Measurements from ENCODE around the gene TMEM272.

TMEM272 gene

DNA sequence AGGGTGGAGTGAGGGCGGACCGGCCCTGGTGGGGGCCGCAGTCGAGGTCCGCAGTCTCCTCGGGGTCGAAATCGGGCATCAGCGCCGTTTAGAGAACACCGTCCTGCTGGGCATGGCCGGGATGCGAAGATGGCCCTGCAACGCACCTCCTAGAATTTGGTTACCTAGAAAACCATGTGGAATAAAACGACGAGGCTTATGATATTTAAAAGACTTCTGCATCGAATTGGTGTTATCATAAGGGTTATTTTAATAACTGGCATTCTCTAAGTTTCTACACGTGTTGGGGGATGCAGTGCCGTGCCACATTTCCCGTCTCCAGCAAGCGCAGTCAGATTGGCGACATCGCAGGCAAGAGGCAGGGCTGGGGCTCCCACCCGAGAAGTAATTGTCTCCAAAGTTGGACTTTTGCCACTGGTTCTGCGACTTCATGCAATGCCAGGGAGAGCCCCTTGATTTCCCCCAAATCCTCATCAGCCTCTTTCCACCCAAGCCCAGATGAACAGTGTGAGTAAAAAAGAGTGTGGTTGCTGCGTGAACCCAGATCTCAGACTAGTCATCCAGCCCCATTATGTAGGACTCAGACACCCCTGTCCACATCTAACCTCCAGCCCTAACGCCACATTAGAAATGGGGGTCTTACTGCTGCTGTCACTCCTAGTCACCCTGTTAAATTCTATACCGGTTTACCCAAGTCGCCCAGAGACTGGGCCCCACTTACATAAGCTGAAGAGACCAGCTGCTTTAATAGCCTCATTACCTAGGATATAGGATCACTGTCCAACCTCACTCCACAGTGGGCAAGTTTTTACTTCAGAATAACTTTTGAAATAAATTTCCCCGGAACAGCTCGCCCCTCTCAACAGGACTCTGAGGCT, 40.4 kb downstream of the TMEM272 start:
- DNase-seq (ENCODE audit: low read depth) = no peak

DNA sequence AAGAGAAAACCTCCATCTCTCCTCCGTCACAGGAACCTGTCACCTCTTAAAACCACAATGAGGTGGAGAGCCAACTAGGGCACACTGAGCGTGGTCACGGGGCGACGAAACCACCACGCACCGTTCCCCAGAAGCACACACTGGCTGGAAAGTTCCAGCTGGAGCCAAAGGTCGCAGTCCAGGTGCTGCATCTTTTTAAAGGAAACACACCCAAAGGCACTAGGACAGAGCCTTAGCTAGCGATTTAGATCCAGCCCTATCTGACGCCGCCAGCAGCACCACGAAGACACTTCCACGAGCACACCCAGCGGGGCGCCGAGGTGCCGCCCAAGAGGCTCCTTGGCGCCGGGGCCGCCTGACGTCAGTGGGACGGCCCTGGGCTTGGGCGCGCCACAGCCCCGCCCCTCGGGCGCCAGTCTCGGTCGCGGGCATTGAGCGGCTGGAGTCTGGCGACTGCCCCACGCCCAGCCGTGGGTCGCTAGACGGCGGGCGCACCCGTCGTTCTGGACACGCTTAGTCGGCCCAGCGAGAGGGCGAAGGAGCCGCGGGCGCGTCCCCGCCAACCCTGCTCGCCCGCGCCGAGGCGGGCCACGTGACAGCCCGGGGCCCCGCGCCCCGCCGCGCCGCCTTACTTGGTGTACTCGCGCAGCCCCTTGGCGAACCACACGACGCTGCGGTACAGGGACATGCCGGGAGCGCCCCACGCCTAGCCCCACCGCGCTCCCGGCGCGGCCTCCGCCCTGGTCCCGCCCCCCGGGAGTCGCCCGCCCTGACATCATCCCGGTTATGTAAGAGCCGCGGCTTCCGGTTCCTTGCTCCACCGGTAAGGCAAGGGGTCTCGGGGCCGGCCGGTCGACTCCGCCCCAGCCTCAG, 41.3 kb downstream of the TMEM272 start, which contains the start of gene DHRS12:
Gene DHRS12, minus strand, starts transcription at position 742 of the 873 bp plus-strand sequence. CDS start 4,504 bp downstream, outside the sequence.
- peak; percentile 78 for DNase-seq (ENCODE audit: low read depth)

DNA sequence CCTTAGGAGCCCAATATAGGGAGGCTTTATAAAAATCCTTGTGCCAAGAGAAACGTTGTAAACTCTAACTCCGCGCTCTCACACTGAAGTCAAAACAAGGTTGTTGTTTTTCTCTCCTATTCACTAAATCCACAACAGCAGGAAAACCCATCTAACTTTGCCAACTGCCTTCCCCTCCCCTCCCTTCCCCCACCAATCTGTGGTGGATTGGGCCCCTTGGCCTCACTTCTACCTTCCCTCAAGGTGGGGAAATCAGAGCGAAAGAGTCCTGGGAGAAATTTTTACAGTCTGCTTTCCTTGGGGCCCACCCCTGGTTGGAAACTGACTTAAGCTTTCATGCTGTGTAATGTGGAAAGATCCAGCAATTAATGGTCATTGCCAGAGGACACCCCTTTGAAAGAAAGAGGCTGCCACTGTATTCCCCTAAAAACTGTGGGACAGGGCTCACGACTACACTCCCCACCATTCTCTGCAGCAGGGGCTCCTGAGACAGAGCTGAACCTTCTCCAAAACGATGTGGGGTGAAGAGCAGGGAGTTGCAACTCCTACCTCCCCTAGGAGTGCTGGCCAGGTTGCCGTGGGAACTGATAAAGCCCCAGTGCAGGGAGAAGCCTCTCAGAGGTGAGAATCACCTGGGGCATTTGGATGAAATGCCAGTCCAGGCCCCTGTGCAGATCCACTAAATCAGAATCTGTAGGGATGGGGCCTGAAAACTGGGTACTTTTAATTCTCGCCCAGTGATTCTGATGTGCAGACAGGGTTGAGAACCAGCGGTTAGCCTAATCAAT, 42.2 kb downstream of the TMEM272 start:
- DNase-seq (ENCODE audit: low read depth) = no peak

DNA sequence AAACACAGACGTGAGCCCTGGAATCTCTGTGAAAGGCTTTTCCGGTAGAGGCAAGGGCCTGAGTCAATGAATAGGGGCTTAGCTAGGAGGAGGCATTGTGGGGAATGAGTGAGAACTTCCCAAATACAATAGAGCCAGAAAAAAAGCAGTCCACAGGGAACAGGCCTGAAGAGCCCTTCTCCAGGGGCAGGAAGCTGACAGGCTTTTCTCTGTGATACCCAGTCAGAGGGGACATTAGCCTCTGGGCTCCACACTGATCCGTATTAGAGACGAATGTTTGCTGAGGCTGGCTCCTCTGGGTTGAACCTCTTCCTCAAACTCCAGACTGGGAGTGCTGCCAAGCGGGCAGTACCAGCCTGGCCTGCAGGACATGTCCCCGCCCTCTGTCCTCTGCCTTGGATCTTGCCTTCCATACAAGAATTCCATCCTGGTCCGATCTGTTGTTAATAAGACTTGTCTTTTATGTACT, 43.3 kb downstream of the TMEM272 start:
- no peak for DNase-seq (ENCODE audit: low read depth)

DNA sequence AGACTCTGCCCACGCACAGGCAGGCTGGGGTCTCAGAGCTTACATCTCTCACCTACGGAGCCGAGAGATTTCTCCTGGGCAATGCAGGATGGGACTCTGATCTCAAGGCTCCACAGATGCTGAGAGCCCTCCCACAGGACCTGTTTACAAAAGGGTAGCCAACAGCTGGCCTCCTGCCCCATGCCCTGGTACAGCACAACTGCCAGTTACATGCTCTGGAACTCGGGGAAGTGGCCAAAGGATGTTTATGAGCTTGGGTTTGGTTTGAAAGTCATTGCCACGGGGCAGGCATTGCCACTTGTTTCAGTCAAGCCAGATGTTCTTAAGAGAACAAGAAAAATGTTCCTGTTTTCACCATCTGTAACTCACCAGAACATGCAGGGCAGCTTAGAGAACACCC, 44.5 kb downstream of the TMEM272 start:
- DNase-seq (ENCODE audit: low read depth) = no peak

DNA sequence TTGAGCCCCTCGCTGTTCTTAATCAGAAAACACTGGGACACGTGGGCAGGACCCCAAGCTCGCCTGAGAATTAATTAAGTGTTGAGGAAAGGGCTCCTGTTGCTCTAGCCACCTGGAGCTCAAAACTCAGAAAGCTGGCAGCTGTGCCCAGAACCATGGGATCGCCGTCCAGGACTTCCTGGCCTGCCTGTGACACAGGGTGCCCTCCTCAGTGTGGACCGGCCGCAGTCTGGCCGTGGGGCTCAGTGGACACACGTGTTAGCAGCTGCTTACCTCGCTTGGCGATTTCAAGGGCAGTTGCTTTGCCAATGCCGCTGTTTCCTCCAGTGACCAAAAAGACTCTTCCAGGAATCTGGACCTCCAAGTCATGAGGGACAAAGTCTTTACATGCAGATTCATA, 45.7 kb downstream of the TMEM272 start:
- no peak for DNase-seq (ENCODE audit: low read depth)

DNA sequence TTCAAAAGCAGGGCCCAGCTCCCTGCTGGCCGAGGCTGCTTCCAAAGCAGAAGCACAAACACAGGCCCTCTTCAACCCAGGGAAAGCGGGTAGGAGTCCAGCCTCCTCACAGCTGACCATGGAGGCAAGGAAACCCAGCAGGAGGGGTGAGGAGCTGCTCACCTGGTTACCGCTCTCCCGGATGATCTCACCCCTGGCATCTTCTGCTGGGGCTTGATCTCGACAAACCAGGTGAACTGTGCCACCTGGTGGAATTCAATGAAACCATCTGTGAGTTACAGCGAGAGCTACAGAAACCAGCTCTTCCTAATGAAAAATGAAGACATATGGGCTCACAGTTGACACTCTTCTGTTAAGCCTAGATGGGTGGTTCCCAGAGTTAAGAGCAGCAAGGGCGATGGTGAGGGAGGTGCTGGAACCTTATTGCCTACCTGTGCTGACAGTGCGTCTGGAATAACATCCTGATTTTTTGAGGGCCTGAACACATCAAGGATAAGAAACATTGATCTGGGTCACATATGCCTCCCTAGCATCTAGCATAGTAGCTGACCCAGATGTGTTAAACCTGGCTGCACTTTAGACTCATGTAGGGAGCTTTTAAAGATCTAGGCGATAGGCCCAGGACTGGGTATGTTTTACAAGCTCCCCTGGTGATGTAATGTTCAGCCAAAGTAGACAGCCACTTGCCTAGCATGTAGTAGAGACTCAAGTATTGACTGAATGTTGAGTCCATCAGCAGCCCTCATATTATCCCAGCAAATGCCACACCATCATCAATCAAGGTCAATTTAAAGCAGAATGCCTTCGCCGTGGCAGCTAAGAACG, 47.1 kb downstream of the TMEM272 start:
- no peak for DNase-seq (ENCODE audit: low read depth)

DNA sequence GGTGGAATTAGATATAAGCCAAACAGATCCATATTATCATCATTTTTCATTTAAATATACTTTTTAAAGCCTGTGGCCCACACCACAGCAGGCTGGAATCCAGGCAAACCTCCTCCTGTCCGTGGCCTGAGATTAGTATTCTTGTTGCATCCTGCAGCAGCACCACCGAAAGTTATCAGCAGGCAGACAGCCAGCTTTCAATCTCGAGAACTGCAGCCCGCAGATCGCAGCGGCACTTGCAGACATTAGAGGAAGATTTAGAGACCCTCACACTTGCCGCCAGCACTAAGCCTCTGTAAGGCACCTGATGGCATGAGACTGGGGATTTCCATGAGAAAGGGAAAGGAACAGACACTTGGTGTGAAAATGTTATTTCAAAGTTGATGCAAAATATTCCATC, 48.4 kb downstream of the TMEM272 start:
- DNase-seq (ENCODE audit: low read depth) = no peak

DNA sequence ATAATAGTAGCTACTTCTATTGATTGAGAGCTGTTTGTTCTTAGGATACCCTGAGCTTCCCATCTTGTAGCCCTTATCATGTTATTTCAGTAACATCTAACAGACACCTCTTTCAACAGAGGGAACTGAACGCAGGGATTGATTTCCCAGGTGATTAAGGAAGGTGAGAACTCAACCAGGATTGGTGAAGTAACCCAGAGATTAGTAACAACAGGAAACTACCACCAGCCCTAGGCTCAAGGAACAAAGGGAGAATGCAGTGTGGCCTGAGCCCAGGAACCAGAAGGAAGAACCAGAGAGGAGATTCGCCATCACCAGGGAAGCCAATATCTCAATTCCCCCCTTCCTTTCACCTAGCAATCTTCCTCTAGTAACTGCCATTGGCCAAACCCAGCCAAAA, 49.6 kb downstream of the TMEM272 start:
- DNase-seq (ENCODE audit: low read depth) = no peak

DNA sequence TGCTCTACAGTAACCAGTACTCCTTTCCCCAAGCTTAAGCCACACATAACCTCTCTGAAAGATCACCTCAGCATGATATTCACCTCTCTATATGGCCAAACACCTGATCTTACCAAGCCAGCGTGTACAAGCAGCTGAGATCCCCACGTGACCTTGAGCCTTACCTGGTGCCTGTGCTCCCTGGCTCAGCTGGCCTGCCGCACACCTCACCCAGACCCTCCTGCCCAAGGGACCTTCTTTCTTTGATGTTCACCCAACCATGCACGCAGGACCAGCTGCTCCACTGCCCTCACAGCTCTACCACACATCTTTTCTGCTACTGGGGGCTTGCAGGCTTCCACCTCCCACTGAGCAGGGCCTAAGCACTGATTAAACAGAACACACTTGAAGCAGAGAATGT, 50.0 kb downstream of the TMEM272 start:
- no peak for DNase-seq (ENCODE audit: low read depth)

DNA sequence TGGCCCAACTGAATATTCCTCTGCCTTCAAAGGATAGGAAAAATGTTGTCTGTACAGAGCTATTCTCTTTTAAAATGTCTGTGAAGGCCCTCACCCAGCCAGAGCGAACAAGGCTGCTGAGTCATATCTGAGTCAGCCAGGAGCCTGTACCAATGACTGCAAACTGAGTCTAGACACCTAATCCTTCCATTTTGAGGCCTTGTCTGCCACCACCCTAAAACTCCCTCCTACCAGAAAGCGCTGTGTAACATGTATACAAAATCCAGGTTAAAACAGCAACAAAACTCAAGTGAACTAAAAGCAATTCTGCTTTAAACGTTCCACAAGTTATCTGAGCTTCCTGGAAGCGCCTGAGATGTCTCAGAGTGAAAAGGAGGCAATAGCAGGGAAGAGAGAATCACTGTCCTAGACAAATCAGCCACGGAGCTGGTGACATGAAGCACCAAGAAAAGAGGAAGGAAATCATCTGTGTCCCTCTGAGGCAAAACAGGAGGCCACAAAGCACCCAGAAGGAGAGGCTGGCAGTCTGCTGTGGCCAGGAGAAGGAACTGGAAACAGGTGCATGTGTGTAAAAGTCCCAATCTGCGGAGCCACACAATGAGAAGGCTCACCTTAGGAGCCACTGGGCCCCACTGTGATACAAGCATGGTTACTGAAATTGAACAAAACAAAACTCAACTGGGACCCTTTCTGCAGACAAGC, 51.3 kb downstream of the TMEM272 start:
- DNase-seq (ENCODE audit: low read depth) = no peak

DNA sequence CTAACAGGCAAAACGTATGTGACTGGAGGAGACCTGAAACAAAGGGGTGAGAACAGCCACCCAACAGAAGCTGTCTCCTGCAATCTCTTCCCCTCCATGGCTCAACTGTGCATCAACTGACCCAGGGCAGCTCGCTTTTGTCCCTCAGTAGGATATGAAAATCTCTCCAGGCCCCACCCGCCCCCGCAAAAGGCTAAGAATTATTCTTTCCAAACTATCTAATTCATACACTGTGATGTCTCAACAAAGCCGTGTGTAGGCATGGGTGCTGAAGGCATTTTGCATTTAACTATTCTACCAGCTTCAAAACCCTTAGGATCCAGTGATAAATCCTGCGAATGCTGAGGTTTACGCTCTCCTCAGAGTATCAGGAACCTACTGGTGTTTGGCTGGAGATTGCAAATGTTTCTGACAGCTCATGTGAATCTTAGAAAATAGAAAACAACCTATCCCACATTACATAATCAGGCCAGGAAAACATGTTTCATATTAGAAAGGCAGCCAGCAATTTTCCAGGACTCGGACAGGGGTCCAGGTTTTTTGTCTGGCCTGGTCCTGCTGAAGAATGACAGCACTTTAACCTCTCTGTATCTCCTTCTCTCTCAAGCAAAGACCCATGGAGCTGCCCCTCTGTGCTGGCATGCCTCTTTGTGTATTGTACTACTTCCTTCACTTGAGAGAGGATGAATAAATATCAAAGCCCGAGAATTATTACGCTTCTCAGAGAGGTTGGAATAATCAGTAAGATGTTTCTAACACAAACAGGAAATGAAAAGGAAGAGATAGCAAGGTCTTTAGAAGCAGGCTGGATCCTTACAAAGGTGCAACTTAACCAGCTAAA, 58.3 kb downstream of the TMEM272 start:
- no peak for DNase-seq (ENCODE audit: low read depth)

DNA sequence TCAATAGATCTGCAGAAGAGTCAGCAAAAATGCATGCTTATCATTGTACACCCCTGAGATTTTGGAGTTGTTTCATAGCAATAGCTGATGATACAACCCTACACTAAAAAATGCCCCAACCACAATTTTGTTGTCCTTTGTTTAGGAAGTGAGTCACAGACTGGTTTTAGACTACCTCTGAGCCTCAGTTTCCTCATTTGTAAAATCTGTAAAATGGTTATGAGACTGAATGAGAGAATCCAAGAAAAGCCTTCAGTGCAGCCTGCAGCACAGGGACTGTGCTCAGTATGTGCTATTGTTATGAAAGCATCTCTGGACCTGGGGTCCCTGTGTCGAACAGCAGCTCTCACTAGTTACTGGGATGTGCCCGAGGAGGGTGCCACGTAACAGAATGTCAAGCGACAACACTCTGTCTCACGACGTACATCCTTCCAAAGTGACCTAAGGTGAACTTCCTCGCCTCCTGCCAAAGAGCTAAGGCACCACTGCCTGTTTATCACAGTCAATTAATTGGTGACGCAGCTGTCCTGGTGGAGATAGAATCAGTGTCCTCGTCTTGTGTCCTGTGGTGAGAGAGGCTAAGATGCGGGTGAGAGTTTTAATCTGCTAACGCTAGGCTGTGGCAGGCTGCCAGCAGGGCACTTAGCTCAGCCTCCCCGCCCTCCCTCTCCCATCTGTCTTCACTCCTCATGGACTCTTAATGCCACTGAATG, 59.1 kb downstream of the TMEM272 start:
- no peak for DNase-seq (ENCODE audit: low read depth)

DNA sequence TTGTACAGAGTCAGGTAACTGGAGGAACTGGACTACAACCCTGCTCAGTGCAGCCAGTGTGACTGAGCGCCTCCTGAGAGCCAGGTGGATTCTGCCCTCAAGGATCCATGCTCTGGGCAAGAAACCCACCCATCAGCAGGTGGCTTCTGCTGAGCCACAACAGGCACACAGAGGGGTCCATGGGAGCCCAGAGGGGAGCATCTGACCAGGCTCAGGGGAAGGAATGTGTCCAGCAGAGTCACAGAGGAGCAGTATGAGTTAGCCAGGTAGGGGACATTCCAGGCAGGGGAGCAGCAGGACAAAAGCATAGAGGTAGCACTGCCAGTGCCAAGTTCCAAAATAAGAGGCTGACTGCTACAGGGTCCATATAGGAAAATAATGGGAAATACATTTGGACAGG, 60.9 kb downstream of the TMEM272 start:
- no peak for DNase-seq (ENCODE audit: low read depth)

DNA sequence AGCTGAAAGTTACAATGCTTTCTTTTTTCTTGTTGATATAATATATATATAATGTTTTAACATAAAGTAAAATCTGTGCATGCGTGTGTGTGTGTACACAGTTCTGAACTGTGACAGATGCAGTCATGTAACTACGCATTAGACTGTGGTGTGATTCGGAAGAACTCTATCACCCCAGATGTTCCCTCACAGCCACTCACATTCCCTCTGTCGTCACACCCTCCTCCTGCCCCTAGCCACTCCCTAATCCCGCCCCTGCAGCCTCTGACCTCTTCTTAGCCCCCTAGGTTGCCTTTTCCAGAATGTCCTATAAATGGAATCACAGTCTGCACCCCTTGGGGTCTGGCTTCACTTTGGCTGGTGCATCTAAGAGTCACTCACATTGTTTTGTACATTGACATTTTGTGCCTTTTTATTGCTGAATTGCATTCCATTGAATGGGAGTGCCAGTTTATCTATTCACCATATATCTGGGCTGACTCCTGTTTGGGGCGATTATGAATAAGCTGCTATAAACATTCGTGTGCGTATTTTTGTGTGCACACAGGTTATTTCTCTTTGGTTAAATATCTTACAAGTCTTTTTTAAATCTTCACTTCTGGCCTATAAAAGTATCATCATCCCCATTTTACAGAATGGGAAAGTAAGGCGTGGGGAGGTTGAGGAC, 61.4 kb downstream of the TMEM272 start:
- DNase-seq (ENCODE audit: low read depth) = no peak

DNA sequence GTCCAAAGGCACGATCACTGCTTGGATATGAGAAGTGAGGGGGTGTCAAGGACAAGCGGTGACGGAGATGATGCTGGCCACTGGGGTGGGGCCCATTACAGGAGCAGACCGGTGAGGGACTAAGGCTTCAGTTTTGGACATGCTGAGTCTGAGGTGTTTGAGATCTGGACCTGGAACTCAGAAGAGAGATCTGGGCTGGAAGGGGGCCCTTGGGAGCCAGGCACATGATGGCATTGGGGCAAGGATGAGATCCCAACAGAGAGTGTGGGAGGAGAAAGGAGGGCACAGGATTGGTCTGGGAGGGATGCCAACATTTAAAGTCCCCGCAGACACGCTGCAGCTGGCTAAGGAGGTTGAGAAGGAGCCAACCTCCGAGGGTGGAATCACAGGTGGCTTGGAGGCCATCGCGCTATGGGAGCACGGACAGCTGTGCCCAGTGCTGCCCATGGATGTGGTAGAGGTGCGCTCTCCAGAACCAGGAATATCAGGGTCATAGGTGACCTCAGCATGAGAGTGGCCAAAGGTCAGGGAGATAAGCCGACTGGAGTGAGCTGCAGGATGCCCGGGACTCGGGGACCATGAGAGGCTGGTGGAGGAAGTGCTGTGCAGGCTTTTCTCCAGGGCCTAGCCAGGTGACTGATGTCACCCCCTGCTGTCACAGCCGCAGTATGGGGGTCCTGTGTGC, 62.8 kb downstream of the TMEM272 start:
- DNase-seq (ENCODE audit: low read depth) = no peak

DNA sequence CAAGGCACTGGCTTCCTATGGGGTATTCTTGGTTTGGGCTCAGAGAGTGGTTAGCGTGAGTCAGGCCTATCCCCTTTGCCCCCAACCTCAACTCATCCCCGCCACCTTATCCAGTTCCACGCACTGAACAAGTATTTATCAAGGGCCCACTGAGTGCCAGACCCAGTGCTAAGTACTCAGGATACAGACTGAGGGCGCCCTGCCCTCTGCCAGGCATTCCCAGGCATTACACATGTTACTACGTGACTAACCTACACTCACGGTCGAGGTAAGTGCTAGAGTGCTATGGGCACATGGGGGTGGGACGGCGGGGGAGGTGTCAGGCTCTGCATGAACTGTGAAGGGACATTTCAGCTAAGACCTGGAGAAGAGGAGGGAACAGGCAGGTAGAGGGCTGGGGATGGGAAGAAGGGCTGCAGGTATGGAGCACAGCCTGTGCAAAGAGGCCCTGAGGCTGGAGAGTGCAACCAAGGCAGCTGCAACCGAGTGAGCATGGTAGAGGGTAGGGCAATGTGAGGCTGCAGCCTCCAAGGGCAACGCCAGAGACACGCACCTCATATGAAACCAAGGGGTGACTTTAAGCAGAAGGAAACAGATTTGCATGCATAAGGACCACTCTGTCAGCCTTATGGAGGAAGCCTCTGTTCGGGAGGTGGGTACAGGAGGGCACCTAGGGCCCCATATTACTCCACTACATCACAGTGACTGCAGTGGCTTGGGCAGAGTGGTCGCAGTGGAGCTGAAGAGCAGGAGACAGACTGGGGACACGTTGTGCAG, 63.5 kb downstream of the TMEM272 start:
- no peak for DNase-seq (ENCODE audit: low read depth)
